Measurements from ENCODE around the gene NDST3.

NDST3 gene

GRCh38 chr4:118173956-118174725 lies 139.9 kb downstream of the NDST3 start:
- in situ Hi-C loops (cut with MboI; ENCODE audit: low sequenced_read_pairs): no loop called here

- in situ Hi-C loops (cut with MboI; ENCODE audit: low sequenced_read_pairs): no loop called here
These were observed 141.2 kb downstream of the NDST3 start for GRCh38 chr4:118175506-118175905.

- in situ Hi-C loops (cut with MboI; ENCODE audit: low sequenced_read_pairs): no loop called here
These were observed 142.8 kb downstream of the NDST3 start for GRCh38 chr4:118177126-118177525.

GRCh38 chr4:118180776-118181175 lies 146.5 kb downstream of the NDST3 start:
- in situ Hi-C loops (cut with MboI; ENCODE audit: low sequenced_read_pairs): no loop called here

GRCh38 chr4:118190903-118191302 lies 156.6 kb downstream of the NDST3 start:
- in situ Hi-C loops (cut with MboI; ENCODE audit: low sequenced_read_pairs): no loop called here

GRCh38 chr4:118193421-118193820 lies 159.1 kb downstream of the NDST3 start:
- in situ Hi-C loops (cut with MboI; ENCODE audit: low sequenced_read_pairs): no loop called here

- in situ Hi-C loops (cut with MboI; ENCODE audit: low sequenced_read_pairs): no loop called here
These were observed 172.3 kb downstream of the NDST3 start for GRCh38 chr4:118206627-118207026.

GRCh38 chr4:118213101-118213500 lies 178.8 kb downstream of the NDST3 start:
- in situ Hi-C loops (cut with MboI; ENCODE audit: low sequenced_read_pairs): no loop called here

GRCh38 chr4:118215826-118216225 lies 181.5 kb downstream of the NDST3 start:
- in situ Hi-C loops (cut with MboI; ENCODE audit: low sequenced_read_pairs): no loop called here

- in situ Hi-C loops (cut with MboI; ENCODE audit: low sequenced_read_pairs): no loop called here
These were observed 187.0 kb downstream of the NDST3 start for GRCh38 chr4:118221227-118221800.

GRCh38 chr4:118224243-118224829 lies 190.1 kb downstream of the NDST3 start:
- in situ Hi-C loops (cut with MboI; ENCODE audit: low sequenced_read_pairs): no loop called here

GRCh38 chr4:118225511-118225910 lies 191.2 kb downstream of the NDST3 start:
- in situ Hi-C loops (cut with MboI; ENCODE audit: low sequenced_read_pairs): no loop called here

GRCh38 chr4:118226311-118227010 lies 192.2 kb downstream of the NDST3 start:
- in situ Hi-C loops (cut with MboI; ENCODE audit: low sequenced_read_pairs): no loop called here

- in situ Hi-C loops (cut with MboI; ENCODE audit: low sequenced_read_pairs): no loop called here
These were observed 201.4 kb downstream of the NDST3 start for GRCh38 chr4:118235566-118236120.

GRCh38 chr4:118237531-118237930 lies 203.2 kb downstream of the NDST3 start:
- in situ Hi-C loops (cut with MboI; ENCODE audit: low sequenced_read_pairs): no loop called here

GRCh38 chr4:118249890-118250289 lies 215.6 kb downstream of the NDST3 start:
- in situ Hi-C loops (cut with MboI; ENCODE audit: low sequenced_read_pairs): no loop called here

- in situ Hi-C loops (cut with MboI; ENCODE audit: low sequenced_read_pairs): no loop called here
These were observed 220.1 kb downstream of the NDST3 start for GRCh38 chr4:118254368-118254767.

GRCh38 chr4:118259111-118259510 lies 224.8 kb downstream of the NDST3 start:
- in situ Hi-C loops (cut with MboI; ENCODE audit: low sequenced_read_pairs): no loop called here

GRCh38 chr4:118260309-118260708 lies 226.0 kb downstream of the NDST3 start:
- in situ Hi-C loops (cut with MboI; ENCODE audit: low sequenced_read_pairs): no loop called here

- in situ Hi-C loops (cut with MboI; ENCODE audit: low sequenced_read_pairs): no loop called here
These were observed 229.8 kb downstream of the NDST3 start for GRCh38 chr4:118264096-118264495.
